RWPE1 (cell line): ENCODE results near the gene NFATC4.
"Not testable (repeated sequence)": the region's sequence is repeated elsewhere in the genome, so short reads cannot be mapped to it uniquely, and the experiment has no call there.

Source experiments
- CTCF ChIA-PET: fragments of 350-600 bp; sonication (Branson Sonifier 250); formaldehyde crosslinking; extraction: SDS; loops from one replicate; lab custom pipeline; 2021; lab: Yijun Ruan, JAX
- POLR2A ChIA-PET: fragments of 400-600 bp; formaldehyde crosslinking; extraction: SDS; loops from one replicate; lab custom pipeline; 2020; ENCODE audit warnings: antibody characterized with exemption; ENCODE audit not compliant: low non-redundant PET; lab: Yijun Ruan, JAX
- DNase-seq: peaks from one replicate; pipeline ENCODE4 v3.0.0; 2012; ENCODE audit warnings: low spot score
- H3K27ac ChIP-seq: fragments of 450-650 bp; 2 replicates; pipeline ENCODE4 v1.5.1; 2017
- TF ChIP-seq, protein P1 (sequence below): fragments of 450-650 bp; conservative IDR thresholded peaks from 2 replicates; pipeline ENCODE4 v1.5.1; 2017; ENCODE audit warnings: low read depth, mild to moderate bottlenecking

The NFATC4 gene

GRCh38 chr14:24369463-24369862, 1.5 kb downstream of the NFATC4 start:
- TF ChIP-seq, protein P1, sequence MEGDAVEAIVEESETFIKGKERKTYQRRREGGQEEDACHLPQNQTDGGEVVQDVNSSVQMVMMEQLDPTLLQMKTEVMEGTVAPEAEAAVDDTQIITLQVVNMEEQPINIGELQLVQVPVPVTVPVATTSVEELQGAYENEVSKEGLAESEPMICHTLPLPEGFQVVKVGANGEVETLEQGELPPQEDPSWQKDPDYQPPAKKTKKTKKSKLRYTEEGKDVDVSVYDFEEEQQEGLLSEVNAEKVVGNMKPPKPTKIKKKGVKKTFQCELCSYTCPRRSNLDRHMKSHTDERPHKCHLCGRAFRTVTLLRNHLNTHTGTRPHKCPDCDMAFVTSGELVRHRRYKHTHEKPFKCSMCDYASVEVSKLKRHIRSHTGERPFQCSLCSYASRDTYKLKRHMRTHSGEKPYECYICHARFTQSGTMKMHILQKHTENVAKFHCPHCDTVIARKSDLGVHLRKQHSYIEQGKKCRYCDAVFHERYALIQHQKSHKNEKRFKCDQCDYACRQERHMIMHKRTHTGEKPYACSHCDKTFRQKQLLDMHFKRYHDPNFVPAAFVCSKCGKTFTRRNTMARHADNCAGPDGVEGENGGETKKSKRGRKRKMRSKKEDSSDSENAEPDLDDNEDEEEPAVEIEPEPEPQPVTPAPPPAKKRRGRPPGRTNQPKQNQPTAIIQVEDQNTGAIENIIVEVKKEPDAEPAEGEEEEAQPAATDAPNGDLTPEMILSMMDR, result no peak
- DNase-seq, result no peak
- ChIA-PET CTCF (interaction anchor here (0.8 kb wide), 1 partner anchor 36 kb away, joined by 3 read pairs; no protein-coding TSS in a partner anchor), POLR2A (no interaction called here)
- no peak overlapping the region for H3K27ac ChIP-seq

GRCh38 chr14:24369907-24370687, 2.1 kb downstream of the NFATC4 start:
- ChIA-PET CTCF (interaction anchor here (0.8 kb wide), 1 partner anchor 36 kb away, joined by 3 read pairs; no protein-coding TSS in a partner anchor), POLR2A (no interaction called here)
- no peak for DNase-seq
- no peak overlapping the region for H3K27ac ChIP-seq
- TF ChIP-seq, protein P1, result no peak

- POLR2A ChIA-PET, result no interaction called here
- CTCF ChIA-PET, result interaction anchor here (0.6 kb wide), 1 partner anchor 41 kb away, joined by 3 read pairs; no protein-coding TSS in a partner anchor
- TF ChIP-seq, protein P1, result no peak
- no peak for DNase-seq
- H3K27ac ChIP-seq, result no peak overlapping the region
Measured at GRCh38 chr14:24370748-24371147, 2.8 kb downstream of the NFATC4 start.

- CTCF ChIA-PET, result interaction anchor here (2.3 kb wide), 1 partner anchor 38 kb away, joined by 9 read pairs; no protein-coding TSS in a partner anchor
- POLR2A ChIA-PET, DNase-seq, H3K27ac ChIP-seq: not testable (repeated sequence)
Measured at GRCh38 chr14:24371605-24372004, 3.6 kb downstream of the NFATC4 start.

GRCh38 chr14:24372701-24373416, 4.9 kb downstream of the NFATC4 start:
- CTCF ChIA-PET, result interaction anchor here (2.3 kb wide), 1 partner anchor 39 kb away, joined by 9 read pairs; no protein-coding TSS in a partner anchor
- POLR2A ChIA-PET, result no interaction called here
- no peak for DNase-seq
- TF ChIP-seq, protein P1, result no peak
- no peak overlapping the region for H3K27ac ChIP-seq

- H3K27ac ChIP-seq, result no peak overlapping the region
- TF ChIP-seq, protein P1, result no peak
- POLR2A ChIA-PET, result no interaction called here
- DNase-seq, result no peak
- CTCF ChIA-PET, result interaction anchor here (1.2 kb wide), 1 partner anchor 43 kb away, joined by 3 read pairs; no protein-coding TSS in a partner anchor
Measured at GRCh38 chr14:24376448-24377070, 8.6 kb downstream of the NFATC4 start.
